ENCODE results near the gene APEH. TPM values are rescaled to one million over a fixed set of nuclear protein-coding genes. Genes with fewer than 3 reads are reported as not detected.

Gene APEH
- total RNA-seq, 6 experiments from 2014 or later, result 60.9 to 114 (median 90.5) TPM

DNA sequence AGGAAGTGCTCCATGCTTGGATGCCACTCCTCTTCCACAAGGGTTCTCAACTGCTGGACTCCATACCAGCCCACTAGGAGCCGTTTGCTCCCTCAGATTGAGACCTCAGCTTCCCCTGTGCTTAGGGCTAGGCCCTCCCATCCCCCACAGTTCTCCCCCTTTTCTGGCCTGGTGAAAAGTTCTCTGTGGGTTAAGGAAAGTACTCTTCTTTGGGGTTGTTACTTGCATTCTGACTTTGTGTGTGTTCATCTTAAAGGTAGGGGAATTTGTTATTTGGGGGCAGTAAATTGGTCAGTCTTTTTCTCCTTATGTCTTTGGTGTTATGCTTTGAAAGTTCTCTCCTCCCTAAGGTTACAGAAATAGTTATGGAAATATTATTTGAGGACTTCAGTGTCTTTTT is 24.0 kb upstream of the APEH start:
- H3K4me3 ChIP-seq, result no peak overlapping the region
- ATAC-seq (no peak), DNase-seq (no peak)
- peaks cover 0 to 9% (median 0%) of the 10 kb centered on the region in 4 donors for H3K4me1 ChIP-seq
- WGBS (ENCODE audit: insufficient coverage, low coverage, low lambda C conversion rate, missing lambda C conversion rate), result no CpG with 5 or more reads among the region's 1 CpG
- no peak overlapping the region for H3K27ac ChIP-seq
- no peak for TF ChIP-seq POLR2A (IDR thresholded peaks at IDR 0.05)
- TF ChIP-seq, protein P1, sequence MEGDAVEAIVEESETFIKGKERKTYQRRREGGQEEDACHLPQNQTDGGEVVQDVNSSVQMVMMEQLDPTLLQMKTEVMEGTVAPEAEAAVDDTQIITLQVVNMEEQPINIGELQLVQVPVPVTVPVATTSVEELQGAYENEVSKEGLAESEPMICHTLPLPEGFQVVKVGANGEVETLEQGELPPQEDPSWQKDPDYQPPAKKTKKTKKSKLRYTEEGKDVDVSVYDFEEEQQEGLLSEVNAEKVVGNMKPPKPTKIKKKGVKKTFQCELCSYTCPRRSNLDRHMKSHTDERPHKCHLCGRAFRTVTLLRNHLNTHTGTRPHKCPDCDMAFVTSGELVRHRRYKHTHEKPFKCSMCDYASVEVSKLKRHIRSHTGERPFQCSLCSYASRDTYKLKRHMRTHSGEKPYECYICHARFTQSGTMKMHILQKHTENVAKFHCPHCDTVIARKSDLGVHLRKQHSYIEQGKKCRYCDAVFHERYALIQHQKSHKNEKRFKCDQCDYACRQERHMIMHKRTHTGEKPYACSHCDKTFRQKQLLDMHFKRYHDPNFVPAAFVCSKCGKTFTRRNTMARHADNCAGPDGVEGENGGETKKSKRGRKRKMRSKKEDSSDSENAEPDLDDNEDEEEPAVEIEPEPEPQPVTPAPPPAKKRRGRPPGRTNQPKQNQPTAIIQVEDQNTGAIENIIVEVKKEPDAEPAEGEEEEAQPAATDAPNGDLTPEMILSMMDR (IDR thresholded peaks at IDR 0.05), result no peak
- H3K36me3 ChIP-seq, result no peaks in the 10 kb centered on the region
- H3K27me3 ChIP-seq, result no peaks in the 10 kb centered on the region
- no peaks in the 10 kb centered on the region for H3K9me3 ChIP-seq
- intact Hi-C loops (cut with DNase I), result loop anchor here in 1 of 2 donors (10.0 kb wide), 1 partner anchor 85 kb away; no protein-coding TSS in a partner anchor

DNA sequence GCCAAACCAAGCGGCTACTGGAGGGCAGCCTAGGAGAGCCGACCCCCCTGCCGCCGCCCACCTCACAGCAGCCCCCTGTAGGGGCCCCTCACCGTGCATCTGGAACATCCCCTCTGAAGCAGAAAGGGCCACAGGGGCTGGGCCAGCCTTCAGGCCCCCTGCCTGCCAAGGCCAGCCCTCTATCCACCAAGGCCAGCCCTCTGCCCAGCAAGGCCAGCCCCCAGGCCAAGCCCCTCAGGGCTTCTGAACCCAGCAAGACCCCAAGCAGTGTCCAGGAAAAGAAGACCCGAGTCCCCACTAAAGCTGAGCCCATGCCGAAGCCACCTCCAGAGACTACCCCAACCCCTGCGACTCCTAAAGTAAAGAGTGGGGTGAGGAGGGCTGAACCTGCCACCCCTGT is 23.5 kb upstream of the APEH start:
- Histone ChIP-seq H3K27ac (no peak overlapping the region), H3K4me3 (no peak overlapping the region), H3K36me3 (no peaks in the 10 kb centered on the region), H3K9me3 (no peaks in the 10 kb centered on the region), H3K27me3 (no peaks in the 10 kb centered on the region), H3K4me1 (peaks cover 0 to 6% (median 0%) of the 10 kb centered on the region in 4 donors)
- TF ChIP-seq POLR2A (IDR thresholded peaks at IDR 0.05), result no peak
- TF ChIP-seq, protein P1 (IDR thresholded peaks at IDR 0.05), result no peak
- ATAC-seq (no peak), DNase-seq (no peak)
- 93% methylated on average over 2 of the region's 8 CpGs for WGBS (ENCODE audit: insufficient coverage, low coverage, low lambda C conversion rate, missing lambda C conversion rate)
- intact Hi-C loops (cut with DNase I), result loop anchor here in 1 of 2 donors (10.0 kb wide), 1 partner anchor 86 kb away; no protein-coding TSS in a partner anchor

DNA sequence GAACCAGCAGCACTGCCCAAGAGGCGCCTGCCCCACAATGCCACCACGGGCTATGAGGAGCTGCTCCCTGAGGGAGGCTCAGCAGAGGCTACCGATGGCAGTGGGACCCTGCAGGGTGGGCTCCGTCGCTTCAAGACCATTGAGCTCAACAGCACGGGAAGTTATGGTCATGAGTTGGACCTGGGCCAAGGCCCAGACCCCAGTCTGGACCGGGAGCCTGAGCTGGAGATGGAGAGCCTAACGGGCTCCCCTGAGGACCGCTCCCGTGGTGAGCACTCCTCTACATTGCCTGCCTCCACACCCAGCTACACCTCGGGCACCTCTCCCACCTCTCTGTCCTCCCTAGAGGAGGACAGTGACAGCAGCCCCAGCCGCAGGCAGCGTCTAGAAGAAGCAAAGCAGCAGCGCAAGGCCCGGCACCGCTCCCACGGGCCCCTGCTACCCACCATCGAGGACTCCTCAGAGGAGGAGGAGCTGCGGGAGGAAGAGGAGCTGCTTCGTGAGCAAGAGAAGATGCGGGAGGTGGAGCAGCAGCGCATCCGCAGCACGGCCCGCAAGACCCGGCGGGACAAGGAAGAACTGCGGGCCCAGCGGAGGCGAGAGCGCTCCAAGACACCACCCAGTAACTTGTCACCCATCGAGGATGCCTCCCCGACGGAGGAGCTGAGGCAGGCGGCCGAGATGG is 21.8 kb upstream of the APEH start:
- intact Hi-C loops (cut with DNase I), result loop anchor here in 1 of 2 donors (10.0 kb wide), 1 partner anchor 88 kb away; no protein-coding TSS in a partner anchor
- no peaks in the 10 kb centered on the region for H3K36me3 ChIP-seq
- no peak for DNase-seq
- TF ChIP-seq POLR2A (IDR thresholded peaks at IDR 0.05), result no peak
- TF ChIP-seq, protein P1 (IDR thresholded peaks at IDR 0.05), result no peak
- ATAC-seq, result no peak
- H3K27ac ChIP-seq, result no peak overlapping the region
- H3K27me3 ChIP-seq, result no peaks in the 10 kb centered on the region
- 60% methylated on average over 1 of the region's 36 CpGs for WGBS (ENCODE audit: insufficient coverage, low coverage, low lambda C conversion rate, missing lambda C conversion rate)
- no peaks in the 10 kb centered on the region for H3K9me3 ChIP-seq
- H3K4me3 ChIP-seq, result no peak overlapping the region
- H3K4me1 ChIP-seq, result no peaks in the 10 kb centered on the region

DNA sequence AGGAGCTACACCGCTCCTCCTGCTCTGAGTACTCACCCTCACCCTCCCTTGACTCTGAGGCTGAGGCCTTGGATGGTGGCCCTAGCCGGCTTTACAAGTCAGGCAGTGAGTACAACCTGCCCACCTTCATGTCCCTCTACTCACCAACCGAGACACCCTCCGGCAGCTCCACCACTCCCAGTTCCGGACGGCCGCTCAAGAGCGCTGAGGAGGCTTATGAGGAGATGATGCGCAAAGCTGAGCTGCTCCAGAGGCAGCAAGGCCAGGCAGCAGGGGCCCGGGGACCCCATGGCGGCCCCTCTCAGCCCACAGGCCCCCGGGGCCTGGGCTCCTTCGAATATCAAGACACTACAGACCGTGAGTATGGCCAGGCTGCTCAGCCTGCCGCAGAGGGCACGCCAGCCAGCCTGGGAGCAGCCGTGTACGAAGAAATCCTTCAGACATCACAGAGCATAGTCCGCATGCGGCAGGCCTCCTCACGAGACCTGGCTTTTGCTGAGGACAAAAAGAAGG is 21.2 kb upstream of the APEH start:
- H3K36me3 ChIP-seq, result no peaks in the 10 kb centered on the region
- no peaks in the 10 kb centered on the region for H3K27me3 ChIP-seq
- H3K27ac ChIP-seq, result no peak overlapping the region
- intact Hi-C loops (cut with DNase I), result loop anchor here in 1 of 2 donors (10.0 kb wide), 1 partner anchor 88 kb away; no protein-coding TSS in a partner anchor
- H3K9me3 ChIP-seq, result no peaks in the 10 kb centered on the region
- TF ChIP-seq, protein P1 (IDR thresholded peaks at IDR 0.05), result no peak
- no peak for TF ChIP-seq POLR2A (IDR thresholded peaks at IDR 0.05)
- ATAC-seq, result no peak
- no peaks in the 10 kb centered on the region for H3K4me1 ChIP-seq
- no peak overlapping the region for H3K4me3 ChIP-seq
- WGBS (ENCODE audit: insufficient coverage, low coverage, low lambda C conversion rate, missing lambda C conversion rate), result 94% methylated on average over 3 of the region's 21 CpGs
- no peak for DNase-seq
